Thymus (tissue), 11 donors: ENCODE results near the gene OR52E5. TPM values are rescaled to one million over a fixed set of nuclear protein-coding genes. Genes with fewer than 3 reads are reported as not detected.

ENCODE experiments used
- DNase-seq, 9 donors: peaks; one replicate each; pipeline ENCODE4 v3.0.0-alpha.2; 2013; ENCODE audit warnings: low spot score in 9 of 9, low read depth in 6 of 9, missing footprints in 1 of 9
- H3K27ac ChIP-seq, 2 donors: one replicate each; pipeline ENCODE4 v1.5.1; 2013; ENCODE audit warnings: control low read depth in 1 of 2, low read depth in 1 of 2, low read length in 1 of 2, mild to moderate bottlenecking in 1 of 2, moderate library complexity in 1 of 2
- H3K27me3 ChIP-seq, 2 donors: one replicate each; pipeline ENCODE4 v1.5.1; 2013; ENCODE audit warnings: low read length in 1 of 2; ENCODE audit not compliant: control insufficient read depth in 2 of 2, insufficient read depth in 1 of 2
- H3K36me3 ChIP-seq, 2 donors: one replicate each; pipeline ENCODE4 v1.5.1; 2013; ENCODE audit warnings: low read length in 1 of 2, mild to moderate bottlenecking in 1 of 2, moderate library complexity in 1 of 2; ENCODE audit not compliant: control insufficient read depth in 2 of 2, insufficient read depth in 2 of 2
- H3K4me1 ChIP-seq, 2 donors: one replicate each; pipeline ENCODE4 v1.5.1; 2013; ENCODE audit warnings: low read length in 2 of 2; ENCODE audit not compliant: control insufficient read depth in 2 of 2, insufficient read depth in 2 of 2
- H3K4me3 ChIP-seq, 2 donors: one replicate each; pipeline ENCODE4 v1.5.1; 2013; ENCODE audit warnings: low read length in 2 of 2, control low read depth in 1 of 2, mild to moderate bottlenecking in 1 of 2
- H3K9me3 ChIP-seq, 2 donors: one replicate each; pipeline ENCODE4 v1.5.1; 2013; ENCODE audit warnings: low read length in 1 of 2, mild to moderate bottlenecking in 1 of 2; ENCODE audit not compliant: control insufficient read depth in 2 of 2, insufficient read depth in 1 of 2
- WGBS: extraction: QIAGEN DNeasy Blood & Tissue Kit; methylation state at CpG from one replicate; pipeline ENCODE4 v1.1.7; 2013; 5-methylcytosine and 5-hydroxymethylcytosine counted together
- polyA plus RNA-seq: library from polyadenylated mRNA; stranded (reverse); fragments of 200-250 nt; gene quantifications from one replicate; pipeline ENCODE4 v1.2.3, GENCODE V29; 2013
- total RNA-seq: library from RNA; stranded (reverse); fragments of 120-200 nt; gene quantifications from one replicate; pipeline ENCODE4 v1.2.4, GENCODE V29; 2013
- donor health status: healthy.

The OR52E5 gene
- total and polyA plus RNA-seq, 2 donors: 0.05 TPM; not detected in 1

- no peaks in the 10 kb centered on the region for H3K27me3 ChIP-seq
- peaks cover 4 to 50% of the 10 kb centered on the region in 2 donors for H3K9me3 ChIP-seq
- no peak for DNase-seq
- 91% methylated on average over 15 of the region's 15 CpGs for WGBS
- H3K27ac ChIP-seq: no peak overlapping the region
- H3K4me1 ChIP-seq: no peaks in the 10 kb centered on the region
- H3K4me3 ChIP-seq: no peak overlapping the region
- no peaks in the 10 kb centered on the region for H3K36me3 ChIP-seq
Measured at GRCh38 chr11:5928811-5929210, 35.8 kb downstream of the OR52E5 start.

GRCh38 chr11:5929571-5930368, 36.8 kb downstream of the OR52E5 start:
- peaks cover 4 to 50% of the 10 kb centered on the region in 2 donors for H3K9me3 ChIP-seq

GRCh38 chr11:5930614-5931013, 37.6 kb downstream of the OR52E5 start:
- no peak overlapping the region for H3K27ac ChIP-seq
- no peaks in the 10 kb centered on the region for H3K27me3 ChIP-seq
- H3K4me1 ChIP-seq: no peaks in the 10 kb centered on the region
- H3K9me3 ChIP-seq: peaks cover 4 to 54% of the 10 kb centered on the region in 2 donors
- WGBS: 93% methylated on average over 19 of the region's 19 CpGs
- no peak for DNase-seq
- no peaks in the 10 kb centered on the region for H3K36me3 ChIP-seq
- H3K4me3 ChIP-seq: no peak overlapping the region

More at GRCh38 chr11:5929571-5930368, 36.8 kb downstream of the OR52E5 start:
- Histone ChIP-seq H3K27ac (no peak overlapping the region), H3K4me3 (no peak overlapping the region), H3K36me3 (no peaks in the 10 kb centered on the region), H3K4me1 (no peaks in the 10 kb centered on the region), H3K27me3 (no peaks in the 10 kb centered on the region)
- DNase-seq: no peak
- WGBS: 95% methylated on average over 31 of the region's 31 CpGs

- Histone ChIP-seq H3K27ac (no peak overlapping the region), H3K4me3 (no peak overlapping the region), H3K27me3 (no peaks in the 10 kb centered on the region), H3K4me1 (no peaks in the 10 kb centered on the region), H3K9me3 (peaks cover 4 to 57% of the 10 kb centered on the region in 2 donors), H3K36me3 (no peaks in the 10 kb centered on the region)
- no peak for DNase-seq
- 96% methylated on average over 8 of the region's 8 CpGs for WGBS
Measured at GRCh38 chr11:5931061-5931460, 38.1 kb downstream of the OR52E5 start.

GRCh38 chr11:5932671-5933070, 39.7 kb downstream of the OR52E5 start:
- Histone ChIP-seq H3K4me3 (no peak overlapping the region), H3K27me3 (no peaks in the 10 kb centered on the region), H3K9me3 (peaks cover 4 to 63% of the 10 kb centered on the region in 2 donors), H3K4me1 (no peaks in the 10 kb centered on the region), H3K36me3 (no peaks in the 10 kb centered on the region), H3K27ac (no peak overlapping the region)
- WGBS: 97% methylated on average over 11 of the region's 11 CpGs
- DNase-seq: no peak

GRCh38 chr11:5933116-5933515, 40.1 kb downstream of the OR52E5 start:
- Histone ChIP-seq H3K9me3 (peaks cover 7 to 61% of the 10 kb centered on the region in 2 donors), H3K27me3 (no peaks in the 10 kb centered on the region), H3K4me3 (no peak overlapping the region), H3K36me3 (no peaks in the 10 kb centered on the region), H3K27ac (no peak overlapping the region), H3K4me1 (no peaks in the 10 kb centered on the region)
- DNase-seq: no peak
- WGBS: 96% methylated on average over 10 of the region's 10 CpGs

GRCh38 chr11:5937868-5938602, 45.0 kb downstream of the OR52E5 start:
- DNase-seq: no peak
- peaks cover 2 to 23% of the 10 kb centered on the region in 2 donors for H3K9me3 ChIP-seq
- WGBS: 89% methylated on average over 39 of the region's 39 CpGs
- H3K4me1 ChIP-seq: no peaks in the 10 kb centered on the region
- no peaks in the 10 kb centered on the region for H3K36me3 ChIP-seq
- no peak overlapping the region for H3K4me3 ChIP-seq
- H3K27ac ChIP-seq: no peak overlapping the region
- no peaks in the 10 kb centered on the region for H3K27me3 ChIP-seq

- WGBS: 77% methylated on average over 21 of the region's 21 CpGs
- H3K4me1 ChIP-seq: no peaks in the 10 kb centered on the region
- no peaks in the 10 kb centered on the region for H3K27me3 ChIP-seq
- H3K27ac ChIP-seq: no peak overlapping the region
- peaks cover 2 to 18% of the 10 kb centered on the region in 2 donors for H3K9me3 ChIP-seq
- DNase-seq: no peak
- no peak overlapping the region for H3K4me3 ChIP-seq
- H3K36me3 ChIP-seq: no peaks in the 10 kb centered on the region
Measured at GRCh38 chr11:5938603-5938965, 45.6 kb downstream of the OR52E5 start.

GRCh38 chr11:5940748-5941147, 47.7 kb downstream of the OR52E5 start:
- H3K27me3 ChIP-seq: no peaks in the 10 kb centered on the region
- peaks cover 2 to 14% of the 10 kb centered on the region in 2 donors for H3K9me3 ChIP-seq
- no peak for DNase-seq
- 99% methylated on average over 2 of the region's 2 CpGs for WGBS
- no peaks in the 10 kb centered on the region for H3K36me3 ChIP-seq
- H3K4me3 ChIP-seq: no peak overlapping the region
- no peak overlapping the region for H3K27ac ChIP-seq
- H3K4me1 ChIP-seq: no peaks in the 10 kb centered on the region
